Suprapubic skin (tissue), 4 donors: ENCODE data around the gene MTRF1L. TPM values are rescaled to one million over a fixed set of nuclear protein-coding genes. Genes with fewer than 3 reads are reported as not detected.
"Not testable (repeated sequence)": the region's sequence is repeated elsewhere in the genome, so short reads cannot be mapped to it uniquely, and the experiment has no call there.

Experiments used
- DNase-seq, 2 donors: peaks; one replicate each; pipeline ENCODE4 v3.0.0-alpha.2; 2019; ENCODE audit warnings: low spot score in 2 of 2
- H3K27ac ChIP-seq: fragments of 200-600 bp; sonication (generic); one replicate; pipeline ENCODE4 v1.5.1; 2019
- H3K27me3 ChIP-seq: fragments of 200-600 bp; sonication (generic); one replicate; pipeline ENCODE4 v1.5.1; 2019
- H3K36me3 ChIP-seq: fragments of 200-600 bp; sonication (generic); one replicate; pipeline ENCODE4 v1.5.1; 2019
- H3K4me1 ChIP-seq: fragments of 200-600 bp; sonication (generic); one replicate; pipeline ENCODE4 v1.5.1; 2019
- H3K4me3 ChIP-seq: fragments of 200-600 bp; sonication (generic); one replicate; pipeline ENCODE4 v1.5.1; 2019; ENCODE audit warnings: mild to moderate bottlenecking
- H3K9me3 ChIP-seq: fragments of 200-600 bp; sonication (generic); one replicate; pipeline ENCODE4 v1.5.1; 2019
- EP300 ChIP-seq: sonication (generic); formaldehyde crosslinking; IDR thresholded peaks from one replicate; pipeline ENCODE4 v1.6.1; 2017; ENCODE audit warnings: antibody characterized with exemption
- POLR2A ChIP-seq, 2 donors: fragments of 450-650 bp; IDR thresholded peaks; one replicate each; pipeline ENCODE4 v1.6.1; 2017; ENCODE audit warnings: antibody characterized with exemption in 2 of 2, mild to moderate bottlenecking in 2 of 2, moderate library complexity in 2 of 2
- POLR2AphosphoS5 ChIP-seq, 3 donors: sonication (generic); formaldehyde crosslinking; IDR thresholded peaks; one replicate each; pipeline ENCODE4 v1.6.1; 2017; ENCODE audit warnings: antibody characterized with exemption in 3 of 3
- WGBS: methylation state at CpG from one replicate; pipeline ENCODE4 v1.1.5; 2018; 5-methylcytosine and 5-hydroxymethylcytosine counted together
- total RNA-seq, 4 donors: library from RNA; depleted of rRNA; stranded (reverse); fragments of >200 nt; gene quantifications; one replicate each; pipeline ENCODE4 v1.1.0, GENCODE V29; 2016
- TF ChIP-seq, protein P1 (sequence below), 2 donors: fragments of 200-600 bp in 1 of 2; fragments of 450-650 bp in 1 of 2; sonication (generic) in 1 of 2; IDR thresholded peaks; one replicate each; pipeline ENCODE4 v1.5.1; 2016 to 2019; ENCODE audit warnings: antibody characterized with exemption in 2 of 2, mild to moderate bottlenecking in 1 of 2, moderate library complexity in 1 of 2

The MTRF1L gene
- total RNA-seq, 4 donors from 2014 or later, result 10.7 to 16.5 (median 12.3) TPM

DNA sequence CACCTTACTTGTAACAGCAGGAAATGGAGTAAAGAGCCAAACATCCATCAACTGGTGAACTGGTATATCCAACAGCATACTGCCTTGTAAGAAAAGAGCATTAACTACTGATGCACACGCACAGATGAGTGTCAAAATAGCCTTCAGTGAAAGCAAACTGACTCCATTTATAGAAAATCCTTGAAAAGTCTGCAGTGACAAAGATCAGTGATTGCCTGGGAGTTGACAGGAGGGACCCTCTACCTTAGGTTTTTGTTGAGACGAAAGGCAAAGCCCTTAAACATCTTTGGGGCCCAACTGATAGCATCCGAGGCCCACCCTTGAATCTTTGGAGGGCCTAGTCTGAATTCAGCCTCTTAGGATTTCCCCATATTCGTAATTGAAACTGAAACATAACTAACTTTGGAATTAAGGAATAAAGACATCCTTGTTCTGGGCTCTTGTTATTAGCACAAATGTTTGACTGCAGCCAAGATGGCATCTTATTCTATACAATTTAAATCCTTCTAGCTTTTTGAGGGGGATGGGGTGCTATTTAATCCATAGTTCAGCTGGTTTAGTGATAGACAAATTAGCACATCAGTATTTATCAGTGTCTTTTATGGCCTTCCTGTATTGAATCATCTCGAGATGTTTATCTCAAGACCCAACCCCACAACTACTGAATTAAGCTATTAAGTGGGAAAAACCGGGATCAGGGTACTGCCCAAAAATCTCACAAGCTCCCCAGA, 32.7 kb downstream of the MTRF1L start:
- H3K4me3 ChIP-seq, result no peak overlapping the region
- DNase-seq, result no peak
- H3K27ac ChIP-seq, result no peak overlapping the region
- WGBS, result 95% methylated on average over 6 of the region's 6 CpGs
- H3K27me3 ChIP-seq, result no peaks in the 10 kb centered on the region
- H3K4me1 ChIP-seq, result no peaks in the 10 kb centered on the region
- H3K36me3 ChIP-seq, result peaks cover 45% of the 10 kb centered on the region
- peaks cover 4% of the 10 kb centered on the region for H3K9me3 ChIP-seq
- TF ChIP-seq EP300 (no peak), POLR2A (IDR thresholded peaks at IDR 0.05) (no peak), POLR2AphosphoS5 (IDR thresholded peaks at IDR 0.05) (no peak)
- TF ChIP-seq, protein P1, sequence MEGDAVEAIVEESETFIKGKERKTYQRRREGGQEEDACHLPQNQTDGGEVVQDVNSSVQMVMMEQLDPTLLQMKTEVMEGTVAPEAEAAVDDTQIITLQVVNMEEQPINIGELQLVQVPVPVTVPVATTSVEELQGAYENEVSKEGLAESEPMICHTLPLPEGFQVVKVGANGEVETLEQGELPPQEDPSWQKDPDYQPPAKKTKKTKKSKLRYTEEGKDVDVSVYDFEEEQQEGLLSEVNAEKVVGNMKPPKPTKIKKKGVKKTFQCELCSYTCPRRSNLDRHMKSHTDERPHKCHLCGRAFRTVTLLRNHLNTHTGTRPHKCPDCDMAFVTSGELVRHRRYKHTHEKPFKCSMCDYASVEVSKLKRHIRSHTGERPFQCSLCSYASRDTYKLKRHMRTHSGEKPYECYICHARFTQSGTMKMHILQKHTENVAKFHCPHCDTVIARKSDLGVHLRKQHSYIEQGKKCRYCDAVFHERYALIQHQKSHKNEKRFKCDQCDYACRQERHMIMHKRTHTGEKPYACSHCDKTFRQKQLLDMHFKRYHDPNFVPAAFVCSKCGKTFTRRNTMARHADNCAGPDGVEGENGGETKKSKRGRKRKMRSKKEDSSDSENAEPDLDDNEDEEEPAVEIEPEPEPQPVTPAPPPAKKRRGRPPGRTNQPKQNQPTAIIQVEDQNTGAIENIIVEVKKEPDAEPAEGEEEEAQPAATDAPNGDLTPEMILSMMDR (IDR thresholded peaks at IDR 0.05), result no peak

DNA sequence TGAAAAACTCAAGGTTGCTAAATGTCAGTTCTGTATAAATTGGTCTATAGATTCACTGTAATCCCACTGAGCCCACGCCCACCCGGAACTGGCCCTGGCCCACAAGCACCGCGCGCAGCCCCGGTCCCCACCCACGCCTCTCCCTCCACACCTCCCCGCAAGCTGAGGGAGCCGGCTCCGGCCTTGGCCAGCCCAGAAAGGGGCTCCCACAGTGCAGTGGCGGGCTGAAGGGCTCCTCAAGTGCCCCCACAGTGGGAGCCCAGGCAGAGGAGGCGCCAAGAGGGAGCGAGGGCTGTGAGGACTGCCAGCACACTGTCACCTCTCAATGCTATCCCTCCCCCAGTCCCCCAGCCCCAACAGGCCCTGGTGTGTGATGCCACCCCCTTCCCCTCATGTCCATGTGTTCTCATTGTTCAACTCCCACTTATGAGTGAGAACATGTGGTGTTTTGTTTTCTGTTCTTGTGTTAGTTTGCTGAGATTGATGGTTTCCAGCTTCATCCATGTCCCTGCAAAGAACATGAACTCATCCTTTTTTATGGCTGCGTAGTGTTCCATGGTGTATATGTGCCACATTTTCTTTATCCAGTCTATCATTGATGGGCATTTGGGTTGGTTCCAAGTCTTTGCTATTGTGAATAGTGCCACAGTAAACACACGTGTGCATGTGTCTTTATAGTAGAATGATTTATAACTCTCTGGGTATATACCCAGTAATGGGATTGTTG, 36.2 kb downstream of the MTRF1L start:
- peaks cover 18% of the 10 kb centered on the region for H3K36me3 ChIP-seq
- H3K27me3 ChIP-seq, DNase-seq, H3K27ac ChIP-seq, H3K9me3 ChIP-seq, H3K4me3 ChIP-seq, H3K4me1 ChIP-seq: not testable (repeated sequence)
- WGBS, result 91% methylated on average over 14 of the region's 15 CpGs

DNA sequence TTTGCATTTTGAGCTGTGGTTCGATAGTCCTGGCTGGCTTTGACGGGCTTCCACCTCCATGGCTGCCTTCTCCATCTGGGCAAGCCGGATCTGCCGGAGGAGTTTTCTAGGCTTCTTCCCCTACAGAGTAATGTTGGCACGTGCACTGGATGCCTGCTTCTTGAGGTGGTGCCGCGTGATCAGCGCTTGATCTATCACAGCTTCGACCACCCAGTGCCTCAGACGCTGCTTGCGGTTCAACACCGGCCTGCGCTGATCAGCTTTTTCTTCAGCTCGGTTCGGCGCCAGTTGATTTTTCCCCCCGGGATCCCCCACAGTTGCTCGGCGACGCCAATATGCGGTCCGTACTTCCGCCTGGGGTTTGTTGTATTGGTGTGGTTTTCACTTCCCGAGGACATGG, 43.2 kb downstream of the MTRF1L start:
- no peak overlapping the region for H3K27ac ChIP-seq
- peaks cover 4% of the 10 kb centered on the region for H3K27me3 ChIP-seq
- H3K4me1 ChIP-seq, result no peaks in the 10 kb centered on the region
- H3K36me3 ChIP-seq, result no peaks in the 10 kb centered on the region
- DNase-seq, result no peak
- no peak for TF ChIP-seq EP300
- TF ChIP-seq POLR2A (IDR thresholded peaks at IDR 0.05), result no peak
- TF ChIP-seq, protein P1 (IDR thresholded peaks at IDR 0.05), result no peak
- no peak for TF ChIP-seq POLR2AphosphoS5 (IDR thresholded peaks at IDR 0.05)
- no peak overlapping the region for H3K4me3 ChIP-seq
- 92% methylated on average over 24 of the region's 24 CpGs for WGBS
- H3K9me3 ChIP-seq, result no peaks in the 10 kb centered on the region

DNA sequence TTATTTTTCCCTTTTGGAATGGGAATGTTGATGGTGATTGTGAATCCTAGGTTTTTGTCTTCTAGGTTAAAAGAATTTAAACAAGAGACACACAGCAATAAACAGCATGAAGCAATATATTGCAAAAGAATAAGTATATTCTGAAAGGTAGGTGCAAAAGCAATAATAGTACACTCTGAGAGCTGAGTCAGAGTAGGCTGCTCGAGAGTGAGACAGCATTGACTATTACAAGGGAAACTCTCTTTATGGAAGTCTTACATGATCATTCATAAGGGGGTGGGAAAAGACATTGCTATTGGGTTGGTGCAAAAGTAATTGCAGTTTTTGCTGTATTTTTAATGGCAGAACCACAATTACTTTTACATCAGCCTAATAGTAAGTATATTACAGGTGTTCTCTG, 44.7 kb downstream of the MTRF1L start:
- no peak overlapping the region for H3K27ac ChIP-seq
- TF ChIP-seq, protein P1 (IDR thresholded peaks at IDR 0.05), result no peak
- no peak for TF ChIP-seq EP300
- TF ChIP-seq POLR2A (IDR thresholded peaks at IDR 0.05), result no peak
- TF ChIP-seq POLR2AphosphoS5 (IDR thresholded peaks at IDR 0.05), result no peak
- H3K4me1 ChIP-seq, result no peaks in the 10 kb centered on the region
- no peaks in the 10 kb centered on the region for H3K9me3 ChIP-seq
- 73% methylated on average over 1 of the region's 1 CpG for WGBS
- no peak for DNase-seq
- no peaks in the 10 kb centered on the region for H3K36me3 ChIP-seq
- H3K27me3 ChIP-seq, result peaks cover 4% of the 10 kb centered on the region
- no peak overlapping the region for H3K4me3 ChIP-seq

DNA sequence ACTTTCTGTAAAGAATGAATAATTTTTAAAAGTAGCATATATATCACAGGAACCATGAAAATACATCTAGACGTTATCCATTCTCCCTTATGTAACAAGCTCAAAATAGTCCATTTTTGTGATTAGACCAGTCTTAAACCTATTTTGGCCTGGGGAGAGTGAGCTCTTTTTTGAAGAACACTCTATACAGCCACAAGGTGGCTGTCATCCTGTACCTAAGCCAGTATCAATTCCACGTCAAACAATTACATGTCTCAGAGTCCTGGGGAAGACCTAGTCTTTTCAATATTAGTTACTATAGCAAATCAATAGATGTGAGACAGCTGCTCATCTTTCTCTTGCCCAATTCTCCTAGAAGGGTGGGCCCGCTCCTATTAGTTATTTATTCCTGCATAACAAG, 48.1 kb downstream of the MTRF1L start:
- 66% methylated on average over 3 of the region's 3 CpGs for WGBS
- Histone ChIP-seq H3K4me3 (no peak overlapping the region), H3K4me1 (no peaks in the 10 kb centered on the region), H3K36me3 (no peaks in the 10 kb centered on the region), H3K9me3 (no peaks in the 10 kb centered on the region), H3K27ac (no peak overlapping the region), H3K27me3 (no peaks in the 10 kb centered on the region)
- DNase-seq, result no peak
- TF ChIP-seq POLR2A (IDR thresholded peaks at IDR 0.05), result no peak
- TF ChIP-seq, protein P1 (IDR thresholded peaks at IDR 0.05), result no peak
- no peak for TF ChIP-seq POLR2AphosphoS5 (IDR thresholded peaks at IDR 0.05)
- no peak for TF ChIP-seq EP300
